Right renal pelvis (tissue), 4 donors: ENCODE results near the gene ANXA2. TPM values are rescaled to one million over a fixed set of nuclear protein-coding genes. Genes with fewer than 3 reads are reported as not detected.
"Not testable (repeated sequence)": the region's sequence is repeated elsewhere in the genome, so short reads cannot be mapped to it uniquely, and the experiment has no call there.

Experiments
- DNase-seq, 4 donors: peaks; one replicate each; pipeline ENCODE4 v3.0.0-alpha.2; 2013; ENCODE audit warnings: low read depth in 4 of 4, low spot score in 3 of 4, missing footprints in 1 of 4
- polyA plus RNA-seq, 4 donors: library from polyadenylated mRNA; unstranded; fragments of 120-200 nt; gene quantifications; one replicate each; pipeline ENCODE4 v1.2.1, GENCODE V29; 2013; ENCODE audit not compliant: insufficient read length in 4 of 4

ANXA2 gene
- polyA plus RNA-seq, result 100 to 1,000 TPM; 530 to 617 (median 572) TPM

GRCh38 chr15:60397772-60398445 lies at the start of gene ANXA2:
Gene ANXA2, minus strand, starts transcription at chr15:60397986. Its CDS starts 11,911 bp downstream, at chr15:60386075.
- peak in 1 of 4 donors; percentile 56 for DNase-seq

DNA sequence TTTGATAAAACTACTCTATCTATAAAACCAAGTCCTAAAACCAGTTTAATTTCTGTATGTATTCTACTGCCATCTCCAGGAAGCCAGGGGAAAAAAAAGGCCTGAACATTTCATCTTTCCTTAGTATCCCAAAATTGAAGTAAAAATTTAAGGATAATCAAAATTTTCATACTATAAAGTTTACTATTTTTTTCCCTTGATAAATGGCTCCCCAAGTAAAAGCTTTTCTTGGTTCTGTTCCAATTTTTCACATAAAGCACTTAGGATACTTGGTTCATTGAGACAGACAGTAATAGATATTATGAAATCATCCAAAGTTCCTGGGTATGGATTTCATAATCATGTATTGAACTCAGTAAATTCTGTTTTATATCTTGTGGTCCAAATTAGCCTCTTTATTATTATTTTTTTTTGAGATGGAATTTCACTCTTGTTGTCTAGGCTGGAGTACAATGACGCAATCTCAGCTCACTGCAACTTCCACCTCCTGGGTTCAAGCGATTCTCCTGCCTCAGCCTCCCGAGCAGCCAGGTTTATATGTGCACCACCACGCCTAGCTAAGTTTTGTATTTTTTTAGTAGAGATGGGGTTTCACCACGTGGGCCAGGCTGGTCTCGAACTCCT lies 46.6 kb upstream of the ANXA2 start:
- no peak for DNase-seq

GRCh38 chr15:60442763-60443162 lies 45.0 kb upstream of the ANXA2 start:
- no peak for DNase-seq

- DNase-seq, result no peak
Measured at GRCh38 chr15:60442031-60442650, 44.4 kb upstream of the ANXA2 start.

GRCh38 chr15:60441331-60441730 lies 43.5 kb upstream of the ANXA2 start:
- DNase-seq, result no peak

DNA sequence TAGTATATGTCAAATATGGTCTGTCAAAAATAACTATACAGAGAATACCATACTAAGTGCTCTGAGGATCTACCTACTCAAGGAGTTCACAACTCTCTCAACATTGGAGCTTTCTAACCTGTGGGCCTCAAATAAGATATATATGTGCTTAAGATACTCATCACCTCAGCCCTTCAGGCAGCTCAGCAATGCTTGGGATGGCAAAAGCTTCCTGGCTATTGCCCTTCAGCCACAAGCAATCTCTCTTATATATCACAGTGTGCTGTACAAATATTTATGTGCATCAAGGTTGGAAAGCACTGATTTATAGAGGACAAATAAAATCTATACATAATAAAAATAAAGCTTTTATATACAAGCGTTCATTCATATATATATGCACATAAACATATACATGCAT lies 40.9 kb upstream of the ANXA2 start:
- no peak for DNase-seq

DNA sequence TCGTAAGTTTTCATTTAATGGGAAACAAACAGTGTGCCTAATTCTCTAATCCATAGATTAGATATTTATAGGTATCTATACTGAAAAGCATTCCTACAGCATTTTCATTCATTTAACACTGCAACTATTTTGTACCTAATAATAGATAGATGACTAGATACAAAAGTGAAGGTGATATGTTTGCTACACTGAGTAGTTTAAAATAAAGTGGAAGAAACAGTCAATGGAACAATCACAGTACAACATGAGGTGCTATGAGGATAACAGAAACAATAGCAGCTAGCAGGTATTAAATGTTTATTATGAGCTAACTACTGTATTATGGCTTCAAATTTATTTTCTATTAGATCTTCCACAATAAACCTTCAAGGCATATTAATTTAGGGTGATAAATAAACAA lies 31.1 kb upstream of the ANXA2 start:
- DNase-seq, result no peak

DNA sequence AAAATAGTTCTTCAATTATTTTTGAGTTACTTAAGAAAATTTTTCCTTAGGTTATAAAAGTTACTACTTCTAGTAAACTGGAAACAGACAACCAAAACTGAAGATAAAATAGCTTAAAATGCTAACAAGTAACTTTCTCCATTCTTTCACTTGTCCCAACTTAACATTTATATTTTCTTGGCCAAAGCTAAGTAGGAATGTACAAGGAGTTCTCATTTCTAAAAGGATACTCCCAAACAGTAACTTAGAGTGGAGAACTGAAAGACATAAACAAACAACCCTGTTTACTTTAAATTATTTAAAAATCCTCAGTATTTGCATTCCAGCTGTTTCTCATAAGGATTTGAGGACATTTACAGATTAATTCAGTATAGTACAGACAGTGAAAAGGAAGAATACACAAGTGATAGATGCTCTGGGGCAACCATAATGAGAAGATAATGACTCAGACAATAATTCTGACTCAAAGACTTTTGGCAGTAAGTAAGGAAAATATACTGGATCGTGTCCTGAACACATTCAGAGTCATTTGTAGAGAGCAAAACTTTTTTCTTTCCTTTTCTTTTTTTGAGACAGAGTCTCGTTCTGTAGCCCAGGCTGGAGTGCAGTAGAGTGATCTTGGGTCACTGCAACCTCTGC lies 29.2 kb upstream of the ANXA2 start:
- no peak for DNase-seq

GRCh38 chr15:60425461-60425860 lies 27.7 kb upstream of the ANXA2 start:
- DNase-seq, result no peak

GRCh38 chr15:60424006-60424405 lies 26.2 kb upstream of the ANXA2 start:
- no peak for DNase-seq

GRCh38 chr15:60423537-60423936 lies 25.8 kb upstream of the ANXA2 start:
- DNase-seq, result peak in 3 of 4 donors; percentile 55 to 72 (median 63)

- DNase-seq, result no peak
Measured at GRCh38 chr15:60421544-60421943, 23.8 kb upstream of the ANXA2 start.

GRCh38 chr15:60420203-60420716 lies 22.5 kb upstream of the ANXA2 start:
- DNase-seq, result no peak

DNA sequence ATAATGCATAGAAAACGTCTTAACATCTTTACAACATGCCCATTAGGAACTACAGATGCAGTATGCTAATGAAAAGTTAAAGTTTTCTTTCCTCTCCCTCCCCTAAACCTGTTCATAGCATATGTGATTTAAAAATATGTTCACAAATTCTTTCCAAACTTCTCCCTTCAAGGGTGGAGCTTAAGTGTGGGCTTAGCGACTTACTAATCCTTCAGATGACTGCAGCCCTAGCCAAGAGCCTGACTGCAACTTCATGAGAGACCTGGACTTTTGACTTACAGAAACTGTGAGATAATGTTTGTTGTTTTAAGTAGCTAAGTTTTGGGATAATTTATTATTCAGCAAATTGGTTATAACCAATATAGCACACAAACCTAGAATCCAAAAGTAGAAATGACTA lies 22.0 kb upstream of the ANXA2 start:
- no peak for DNase-seq

GRCh38 chr15:60418096-60418495 lies 20.3 kb upstream of the ANXA2 start:
- no peak for DNase-seq

DNA sequence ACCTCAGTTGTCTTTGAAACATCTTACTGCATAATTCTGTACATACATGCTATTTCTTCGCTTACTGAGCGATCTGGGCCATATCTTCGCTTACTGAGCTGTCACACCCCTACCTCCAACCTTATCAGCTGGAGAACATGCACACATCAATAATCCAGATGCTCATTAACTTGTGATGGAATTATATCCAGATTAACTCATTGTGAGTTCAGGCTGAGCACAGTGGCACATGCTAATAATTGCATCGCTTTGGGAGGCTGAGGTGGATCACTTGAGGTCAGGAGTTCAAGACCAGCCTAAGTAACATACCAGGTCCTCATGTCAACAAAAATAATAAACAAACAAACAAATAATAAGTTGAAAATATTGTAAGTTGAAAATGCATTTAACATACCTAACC lies 19.3 kb upstream of the ANXA2 start:
- DNase-seq, result no peak

DNA sequence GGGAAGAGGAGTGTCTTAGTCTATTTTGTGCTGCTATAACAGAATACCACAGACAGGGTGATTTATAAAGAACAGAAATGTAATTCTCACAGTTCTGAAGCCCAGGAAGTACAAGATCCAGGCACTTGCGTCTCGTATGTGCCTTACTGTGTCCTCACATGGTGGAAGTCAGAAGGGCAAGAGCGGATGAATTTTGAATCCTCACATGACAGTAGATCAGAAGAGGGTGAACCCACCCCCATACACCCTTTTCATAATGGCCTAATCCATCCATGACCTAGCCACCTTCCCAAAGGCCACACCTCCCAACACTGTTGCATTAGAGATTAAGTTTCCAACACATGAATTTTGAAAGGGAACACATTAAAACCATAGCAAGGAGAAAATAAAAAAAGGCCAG lies 18.7 kb upstream of the ANXA2 start:
- no peak for DNase-seq

DNA sequence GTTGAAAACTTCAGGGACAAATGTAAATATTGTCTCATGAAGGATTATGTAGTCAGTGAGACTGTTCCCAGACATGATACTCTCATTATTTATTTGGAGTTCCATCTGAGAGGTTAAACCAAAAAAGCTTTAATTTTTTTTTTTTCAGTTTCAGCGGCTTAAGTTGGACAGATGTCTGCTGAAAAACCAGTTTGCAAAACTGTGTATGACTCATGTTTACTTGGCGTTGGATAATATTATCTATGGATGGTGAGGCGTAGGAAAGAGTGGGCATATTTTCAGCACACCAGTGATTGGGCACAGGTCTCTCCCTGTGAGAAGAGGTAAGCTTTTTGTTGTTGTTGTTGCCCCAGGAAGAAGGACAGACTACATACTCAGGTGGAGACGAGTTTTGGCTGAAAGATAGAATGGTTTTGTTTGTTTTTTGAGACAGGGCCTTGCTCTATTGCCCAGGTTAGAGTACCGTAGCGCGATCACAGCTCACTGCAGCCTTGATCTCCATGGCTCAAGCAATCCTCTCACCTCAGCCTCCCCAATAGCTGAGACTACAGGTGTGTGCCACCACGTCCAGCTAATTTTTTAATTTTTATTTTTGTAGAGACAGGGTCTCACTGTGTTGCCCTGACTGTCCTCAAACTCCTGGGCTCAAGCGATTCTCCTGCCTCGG lies 16.4 kb upstream of the ANXA2 start:
- DNase-seq, result no peak

DNA sequence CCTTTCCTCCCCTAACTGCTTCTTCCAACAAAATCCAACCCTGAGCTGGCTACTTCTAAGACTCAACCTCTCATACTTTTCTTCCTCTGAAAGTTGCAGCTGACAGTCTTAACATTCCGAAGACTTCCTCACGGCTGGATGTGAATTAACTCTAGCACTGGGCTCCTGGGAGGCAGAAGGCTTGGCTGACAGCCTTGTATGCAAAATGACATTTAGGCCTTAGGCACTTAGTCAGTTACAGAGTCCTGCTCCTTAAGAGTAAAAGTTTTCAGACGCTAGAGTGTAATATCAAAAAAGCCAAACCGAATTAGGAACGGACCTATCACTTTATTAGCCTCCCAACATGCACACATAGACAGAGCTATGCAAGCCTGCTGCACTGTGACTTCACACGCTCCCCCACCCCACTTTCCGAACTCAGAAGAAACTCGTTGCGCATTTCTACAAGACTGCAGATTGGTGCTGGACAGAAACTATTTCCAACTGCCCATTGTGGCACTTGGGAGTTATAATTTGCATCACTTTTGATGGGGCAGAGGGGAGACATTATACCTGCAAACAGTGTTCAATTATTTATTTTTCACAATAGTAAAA lies 15.5 kb upstream of the ANXA2 start:
- no peak for DNase-seq

- not testable (repeated sequence) for DNase-seq
Measured at GRCh38 chr15:60412807-60413206, 15.0 kb upstream of the ANXA2 start.
